ENCODE results near the gene EIF3B.

DNA sequence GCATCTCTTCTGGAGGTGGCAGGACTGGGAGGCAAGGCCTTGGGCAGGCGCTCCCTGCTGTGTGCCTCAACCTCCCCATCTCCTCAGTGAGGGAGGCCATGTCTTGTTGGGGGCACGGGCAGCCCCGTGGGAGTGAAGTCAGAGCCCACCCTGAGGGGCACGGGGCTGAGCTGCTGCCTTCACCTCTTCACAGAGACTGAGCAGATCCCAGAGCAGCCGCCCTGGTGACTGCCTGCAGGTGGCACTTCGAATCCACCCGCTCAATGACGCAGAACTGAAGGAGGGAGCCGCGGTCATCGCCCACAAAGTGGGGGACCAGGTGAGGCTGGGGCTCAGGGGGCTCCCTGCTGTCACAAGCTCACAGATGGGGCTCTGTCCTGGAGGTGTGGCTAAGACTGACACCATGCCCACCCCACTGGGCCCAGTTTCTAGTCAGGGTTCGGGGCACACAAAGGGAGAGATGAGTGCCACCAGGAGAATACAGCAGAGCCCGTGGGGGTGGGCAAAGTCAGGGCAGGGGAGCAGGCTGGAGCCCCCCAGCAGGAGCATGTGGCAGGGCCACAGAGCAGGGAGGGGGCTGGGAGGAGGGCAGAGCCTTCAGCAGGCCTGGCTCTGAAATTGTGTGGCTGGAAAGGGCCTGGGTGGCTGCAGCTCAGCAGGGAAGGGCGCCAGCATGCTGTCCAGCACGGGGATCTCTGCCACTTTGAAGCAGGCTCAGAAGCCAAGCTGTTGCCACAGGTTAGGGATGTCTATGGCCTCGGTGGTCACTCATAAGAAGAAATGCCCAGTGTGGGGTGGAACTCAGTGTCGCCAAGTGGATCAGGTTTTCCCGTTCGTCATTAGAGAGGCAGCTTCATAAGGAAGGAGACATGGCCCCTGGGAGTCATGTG is 30.0 kb downstream of the EIF3B start:
- TF ChIP-seq, protein P1, sequence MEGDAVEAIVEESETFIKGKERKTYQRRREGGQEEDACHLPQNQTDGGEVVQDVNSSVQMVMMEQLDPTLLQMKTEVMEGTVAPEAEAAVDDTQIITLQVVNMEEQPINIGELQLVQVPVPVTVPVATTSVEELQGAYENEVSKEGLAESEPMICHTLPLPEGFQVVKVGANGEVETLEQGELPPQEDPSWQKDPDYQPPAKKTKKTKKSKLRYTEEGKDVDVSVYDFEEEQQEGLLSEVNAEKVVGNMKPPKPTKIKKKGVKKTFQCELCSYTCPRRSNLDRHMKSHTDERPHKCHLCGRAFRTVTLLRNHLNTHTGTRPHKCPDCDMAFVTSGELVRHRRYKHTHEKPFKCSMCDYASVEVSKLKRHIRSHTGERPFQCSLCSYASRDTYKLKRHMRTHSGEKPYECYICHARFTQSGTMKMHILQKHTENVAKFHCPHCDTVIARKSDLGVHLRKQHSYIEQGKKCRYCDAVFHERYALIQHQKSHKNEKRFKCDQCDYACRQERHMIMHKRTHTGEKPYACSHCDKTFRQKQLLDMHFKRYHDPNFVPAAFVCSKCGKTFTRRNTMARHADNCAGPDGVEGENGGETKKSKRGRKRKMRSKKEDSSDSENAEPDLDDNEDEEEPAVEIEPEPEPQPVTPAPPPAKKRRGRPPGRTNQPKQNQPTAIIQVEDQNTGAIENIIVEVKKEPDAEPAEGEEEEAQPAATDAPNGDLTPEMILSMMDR (IDR thresholded peaks at IDR 0.05) = no peak
- TF ChIP-seq ZFX (IDR thresholded peaks at IDR 0.05; ENCODE audit: borderline replicate concordance) = no peak

All from 22Rv1 (cell line).